Endothelial cell (in vitro differentiated cells): ENCODE measurements around the gene PRKCA. TPM values are rescaled to one million over a fixed set of nuclear protein-coding genes. Genes with fewer than 3 reads are reported as not detected.

ENCODE experiments used
- DNase-seq: peaks from one replicate; pipeline ENCODE4 v3.0.0; 2021; ENCODE audit warnings: low spot score
- H3K27ac Mint-ChIP-seq: one replicate; pipeline ENCODE4 v1.8.0; 2021; ENCODE audit warnings: mixed read lengths, inconsistent platforms; ENCODE audit not compliant: unreplicated experiment
- H3K27me3 Mint-ChIP-seq: one replicate; pipeline ENCODE4 v1.8.0; 2021; ENCODE audit warnings: mild to moderate bottlenecking, moderate library complexity, mixed read lengths, inconsistent platforms; ENCODE audit not compliant: unreplicated experiment
- H3K36me3 Mint-ChIP-seq: one replicate; pipeline ENCODE4 v1.8.0; 2021; ENCODE audit warnings: mild to moderate bottlenecking, low read depth, mixed read lengths, inconsistent platforms; ENCODE audit not compliant: unreplicated experiment
- H3K4me1 Mint-ChIP-seq: one replicate; pipeline ENCODE4 v1.8.0; 2021; ENCODE audit warnings: mild to moderate bottlenecking, mixed read lengths, inconsistent platforms; ENCODE audit not compliant: unreplicated experiment
- H3K4me3 Mint-ChIP-seq: one replicate; pipeline ENCODE4 v1.8.0; 2021; ENCODE audit warnings: mild to moderate bottlenecking, mixed read lengths, inconsistent platforms; ENCODE audit not compliant: unreplicated experiment
- H3K9me3 Mint-ChIP-seq: one replicate; pipeline ENCODE4 v1.8.0; 2021; ENCODE audit warnings: mixed read lengths, inconsistent platforms; ENCODE audit not compliant: unreplicated experiment
- CTCF ChIP-seq: fragments of 200-600 bp; sonication (generic); IDR thresholded peaks from one replicate; pipeline ENCODE4 v1.5.0; 2021; ENCODE audit warnings: antibody characterized with exemption; ENCODE audit not compliant: unreplicated experiment
- total RNA-seq: library from RNA; stranded (reverse); fragmentation: NEBNext Ultra II Directional; extraction: Animal tissue kit (Norgen Biotek cat#: 25700); gene quantifications from one replicate; pipeline ENCODE4 v1.2.1, GENCODE V29; 2021; ENCODE audit not compliant: unreplicated experiment

PRKCA gene
- total RNA-seq, 1 donor from 2014 or later = 2.1 TPM

GRCh38 chr17:66727634-66728570 lies 425.5 kb downstream of the PRKCA start:
- peak; percentile 59 for TF ChIP-seq CTCF
- Mint-ChIP-seq H3K27me3 (peaks cover 10% of the 10 kb centered on the region), H3K9me3 (no peaks in the 10 kb centered on the region), H3K4me1 (no peaks in the 10 kb centered on the region), H3K36me3 (no peaks in the 10 kb centered on the region), H3K27ac (no peak overlapping the region), H3K4me3 (no peak overlapping the region)
- peak; percentile 79 for DNase-seq

DNA sequence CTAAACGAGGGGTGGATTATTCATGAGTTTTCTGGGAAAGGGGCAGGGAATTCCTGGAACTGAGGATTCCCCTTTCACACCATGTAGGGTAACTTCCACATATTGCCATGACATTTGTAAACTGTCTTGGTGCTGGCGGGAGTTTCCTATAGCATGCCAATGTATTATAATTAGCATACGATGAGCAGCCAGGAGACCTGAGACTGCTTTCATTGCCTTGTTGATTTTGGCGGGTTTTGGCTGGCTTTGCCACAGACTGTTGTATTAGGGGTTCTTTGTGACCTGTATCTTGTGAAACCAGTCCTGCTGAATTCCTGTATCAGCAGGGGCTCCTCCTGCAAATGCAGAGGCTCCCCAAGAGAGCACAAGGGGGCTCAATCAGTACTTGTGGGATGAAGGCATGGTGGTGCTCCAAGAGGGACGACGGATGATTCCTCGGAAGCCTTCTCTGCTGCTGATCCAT lies 428.1 kb downstream of the PRKCA start:
- no peak for DNase-seq
- peaks cover 10% of the 10 kb centered on the region for H3K27me3 Mint-ChIP-seq
- no peaks in the 10 kb centered on the region for H3K4me1 Mint-ChIP-seq
- no peak for TF ChIP-seq CTCF
- no peak overlapping the region for H3K27ac Mint-ChIP-seq
- no peaks in the 10 kb centered on the region for H3K36me3 Mint-ChIP-seq
- no peak overlapping the region for H3K4me3 Mint-ChIP-seq
- H3K9me3 Mint-ChIP-seq = no peaks in the 10 kb centered on the region

DNA sequence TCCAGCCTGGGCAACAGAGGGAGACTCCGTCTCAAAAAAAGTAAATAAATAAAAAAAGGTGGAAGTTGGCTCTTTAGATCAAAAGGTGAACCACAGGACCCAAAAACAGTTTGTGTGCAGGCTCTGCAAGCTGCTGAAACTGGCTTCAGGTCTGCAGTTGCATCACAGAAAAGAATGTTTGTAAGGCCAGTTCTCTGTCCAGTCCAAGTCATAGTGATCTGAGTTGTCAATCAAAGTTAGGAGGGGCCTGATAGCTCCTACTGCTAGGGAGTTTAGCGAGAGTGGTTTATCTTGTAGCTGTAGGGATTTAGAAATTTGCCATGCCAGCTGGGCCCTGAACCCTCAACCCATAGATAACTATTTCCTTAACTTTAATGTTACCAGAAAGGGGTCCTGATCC lies 431.3 kb downstream of the PRKCA start:
- no peaks in the 10 kb centered on the region for H3K36me3 Mint-ChIP-seq
- H3K27me3 Mint-ChIP-seq = no peaks in the 10 kb centered on the region
- no peaks in the 10 kb centered on the region for H3K9me3 Mint-ChIP-seq
- no peaks in the 10 kb centered on the region for H3K4me1 Mint-ChIP-seq
- no peak for DNase-seq
- H3K4me3 Mint-ChIP-seq = no peak overlapping the region
- no peak for TF ChIP-seq CTCF
- no peak overlapping the region for H3K27ac Mint-ChIP-seq

DNA sequence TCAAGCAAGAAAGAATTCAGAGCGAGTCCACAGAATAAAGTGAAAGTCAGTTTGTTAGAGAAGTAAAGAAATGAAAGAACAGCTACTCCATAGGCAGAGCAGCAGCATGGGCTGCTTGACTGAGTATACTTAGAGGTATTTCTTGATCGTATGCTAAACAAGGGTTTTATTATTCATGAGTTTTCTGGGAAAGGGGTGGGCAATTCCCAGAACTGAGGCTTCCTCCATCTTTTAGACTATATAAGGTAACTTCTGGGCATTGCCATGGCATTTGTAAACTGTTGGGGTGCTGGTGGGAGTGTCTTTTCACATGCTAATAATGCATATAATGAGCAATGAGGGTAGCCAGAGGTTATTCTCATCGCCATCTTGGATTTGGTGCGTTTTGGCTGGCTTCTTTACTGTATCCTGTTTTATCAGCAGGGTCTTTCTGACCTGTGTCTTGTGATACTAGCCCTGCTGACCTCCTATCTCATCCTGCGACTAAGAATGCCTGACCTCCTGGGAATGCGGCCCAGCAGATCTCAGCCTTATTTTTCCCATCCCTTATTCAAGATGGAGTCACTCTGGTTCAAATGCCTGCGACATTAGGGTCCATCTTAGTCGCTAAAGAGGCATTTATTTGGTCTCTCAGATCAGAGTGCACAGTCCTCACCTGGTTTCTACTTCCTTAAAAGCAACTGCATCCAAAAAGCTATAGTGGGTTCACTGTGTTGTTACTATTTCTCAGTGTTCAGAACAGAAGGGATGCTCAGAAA lies 432.0 kb downstream of the PRKCA start:
- no peak overlapping the region for H3K27ac Mint-ChIP-seq
- no peak overlapping the region for H3K4me3 Mint-ChIP-seq
- no peak for DNase-seq
- peaks cover 1% of the 10 kb centered on the region for H3K4me1 Mint-ChIP-seq
- H3K9me3 Mint-ChIP-seq = no peaks in the 10 kb centered on the region
- no peaks in the 10 kb centered on the region for H3K36me3 Mint-ChIP-seq
- TF ChIP-seq CTCF = no peak
- no peaks in the 10 kb centered on the region for H3K27me3 Mint-ChIP-seq
